Thyroid gland (tissue), 4 donors: ENCODE results near the gene TIMM13.

Source experiments
- CTCF ChIP-seq, 6 experiments: fragments of 200-600 bp in 3 of 6; fragments of 450-650 bp in 3 of 6; sonication (generic) in 3 of 6; IDR thresholded peaks; one replicate each; pipeline ENCODE4 v1.5.1; 2016 to 2019; ENCODE audit warnings: antibody characterized with exemption in 6 of 6, mild to moderate bottlenecking in 2 of 6, inconsistent platforms in 1 of 6, moderate library complexity in 1 of 6
- POLR2A ChIP-seq, 2 donors: fragments of 450-650 bp; IDR thresholded peaks; one replicate each; pipeline ENCODE4 v1.6.1; 2017; ENCODE audit warnings: antibody characterized with exemption in 2 of 2, mild to moderate bottlenecking in 2 of 2, moderate library complexity in 1 of 2

GRCh38 chr19:2428756-2429711, 1.6 kb upstream of the TIMM13 start:
- TF ChIP-seq POLR2A (IDR thresholded peaks at IDR 0.05) (no peak), CTCF (IDR thresholded peaks at IDR 0.05) (no peak)
